ENCODE results near the gene ADAMTS16.

ADAMTS16 gene

DNA sequence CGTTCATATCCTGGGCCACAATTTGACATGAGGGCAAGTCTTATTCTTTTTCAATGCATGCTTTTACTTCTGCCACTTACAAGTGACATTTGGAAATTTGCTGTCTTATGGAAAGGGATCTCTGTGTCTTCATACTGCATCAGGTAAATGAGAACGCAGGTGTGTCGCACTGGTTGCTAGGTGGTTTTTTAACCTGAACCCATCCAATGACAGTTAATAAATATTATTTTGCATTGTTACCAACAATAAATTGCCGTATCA is 1.1 kb downstream of the ADAMTS16 start:
- no peak for DNase-seq (ENCODE audit: low spot score)

DNA sequence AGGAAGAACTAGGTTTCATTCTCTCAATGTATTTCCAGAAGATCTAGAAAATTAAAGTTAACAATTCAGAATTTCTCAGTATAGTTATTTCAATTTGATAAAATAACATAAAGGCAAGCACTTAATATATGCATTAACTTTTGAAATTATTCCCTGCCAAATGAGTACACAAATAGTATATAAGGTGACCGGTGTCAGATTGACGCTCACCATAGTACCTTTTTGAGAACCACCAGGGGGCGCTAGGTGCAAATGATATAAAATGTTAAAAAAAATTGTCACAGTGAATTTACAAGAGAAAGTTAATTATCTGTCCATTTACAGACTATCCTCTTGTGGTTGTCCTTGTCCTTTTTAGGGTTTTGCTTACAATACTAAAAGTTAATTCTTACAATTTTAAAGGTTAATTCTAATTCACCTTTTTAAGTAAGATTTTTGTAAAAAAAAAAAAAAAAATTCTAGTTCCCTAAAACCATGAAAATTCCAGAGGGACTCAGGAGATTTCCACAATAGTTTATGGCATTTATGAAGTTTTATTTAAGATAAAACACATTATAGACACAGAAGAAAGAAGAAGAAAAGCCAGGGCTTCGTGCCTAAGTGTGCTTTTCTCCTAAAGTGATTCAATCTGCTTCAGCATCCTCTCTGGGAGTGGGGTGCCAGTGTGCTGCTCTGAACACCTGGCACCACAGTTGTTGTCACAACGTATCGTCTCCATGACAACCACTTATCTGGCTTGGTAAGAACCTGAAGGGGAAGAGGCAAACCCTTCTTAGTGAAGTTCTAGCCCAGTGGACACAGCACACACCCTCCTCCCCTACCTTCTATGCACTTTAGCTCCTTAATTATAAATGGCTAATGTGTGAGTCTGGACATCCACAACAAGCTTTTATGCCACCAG is 1.7 kb downstream of the ADAMTS16 start:
- DNase-seq (ENCODE audit: low spot score): peak; percentile 75

DNA sequence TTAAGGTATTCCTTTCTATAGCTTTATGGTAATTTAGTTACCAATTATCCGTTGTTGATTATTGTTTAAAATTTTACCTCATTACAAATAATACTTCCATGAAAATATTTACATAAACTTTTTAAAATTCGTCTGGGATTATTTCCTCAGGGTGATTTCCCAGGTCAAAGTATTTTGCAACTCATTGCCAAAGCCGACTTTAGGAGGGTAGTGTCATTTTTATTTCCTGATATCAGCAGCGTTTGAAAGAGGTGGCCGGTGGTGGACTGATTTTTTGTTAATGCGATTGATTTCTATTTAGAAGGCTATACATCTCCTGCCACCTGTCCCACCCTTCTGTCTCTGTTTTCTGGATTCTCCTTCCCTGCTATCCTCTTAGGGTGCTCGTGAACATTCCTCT is 4.3 kb downstream of the ADAMTS16 start:
- DNase-seq (ENCODE audit: low spot score): no peak

DNA sequence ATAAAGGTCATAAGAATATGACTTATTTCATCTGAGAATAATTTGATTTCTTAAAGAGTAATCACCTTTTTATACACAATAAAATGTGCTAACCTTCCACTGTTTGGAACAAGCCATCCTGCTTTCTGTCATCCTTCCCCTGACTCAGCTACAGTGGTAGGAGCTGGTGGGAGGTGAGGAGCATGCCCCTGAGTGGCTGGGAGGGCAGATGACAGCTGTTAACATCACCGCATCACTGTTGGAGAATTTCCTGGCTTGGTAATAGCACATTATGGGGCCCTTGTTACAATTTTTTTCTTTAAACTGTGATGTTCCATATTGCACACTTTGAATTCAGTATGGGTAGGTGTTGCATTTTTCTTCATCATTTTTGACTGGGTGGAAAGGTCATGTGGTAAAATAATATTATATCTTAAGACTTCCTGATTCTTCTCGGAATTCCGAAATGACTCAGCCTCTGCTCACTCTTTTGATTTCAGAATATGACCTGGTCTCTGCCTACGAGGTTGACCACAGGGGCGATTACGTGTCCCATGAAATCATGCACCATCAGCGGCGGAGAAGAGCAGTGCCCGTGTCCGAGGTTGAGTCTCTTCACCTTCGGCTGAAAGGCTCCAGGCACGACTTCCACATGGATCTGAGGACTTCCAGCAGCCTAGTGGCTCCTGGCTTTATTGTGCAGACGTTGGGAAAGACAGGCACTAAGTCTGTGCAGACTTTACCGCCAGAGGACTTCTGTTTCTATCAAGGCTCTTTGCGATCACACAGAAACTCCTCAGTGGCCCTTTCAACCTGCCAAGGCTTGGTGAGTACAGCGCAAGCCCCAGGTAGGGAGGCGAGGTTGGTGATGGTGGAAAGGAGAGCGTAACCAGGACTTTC is 5.8 kb downstream of the ADAMTS16 start:
- DNase-seq (ENCODE audit: low spot score): no peak

DNA sequence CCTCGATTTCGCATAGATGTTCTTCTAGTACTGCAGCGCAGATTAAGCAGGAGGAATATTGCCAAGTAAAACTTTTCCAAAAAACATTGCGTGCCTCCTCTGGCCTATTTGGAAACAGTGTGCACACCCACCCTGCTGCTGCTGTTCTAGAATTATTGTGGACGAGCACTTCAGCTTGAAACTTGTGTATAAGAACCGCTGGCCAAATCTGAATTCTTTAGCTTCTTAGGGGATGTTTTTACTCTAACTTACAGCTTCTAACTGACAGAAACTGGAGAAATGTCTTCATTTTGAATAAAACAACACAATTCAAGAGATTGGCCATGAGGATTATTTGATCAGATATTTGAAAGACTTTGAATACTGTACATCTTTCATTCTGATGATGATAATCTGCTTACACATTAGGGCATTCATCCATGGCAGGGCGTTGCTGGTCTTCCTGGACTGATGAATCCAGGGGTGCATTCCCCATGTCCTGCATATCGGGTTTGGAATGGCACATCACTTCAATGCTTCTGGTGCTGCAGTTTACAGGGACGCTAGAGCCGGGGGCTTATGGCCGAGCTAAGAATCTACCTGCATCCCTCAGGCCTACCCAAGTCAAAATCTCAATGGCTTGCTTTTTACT is 6.5 kb downstream of the ADAMTS16 start:
- no peak for DNase-seq (ENCODE audit: low spot score)

DNA sequence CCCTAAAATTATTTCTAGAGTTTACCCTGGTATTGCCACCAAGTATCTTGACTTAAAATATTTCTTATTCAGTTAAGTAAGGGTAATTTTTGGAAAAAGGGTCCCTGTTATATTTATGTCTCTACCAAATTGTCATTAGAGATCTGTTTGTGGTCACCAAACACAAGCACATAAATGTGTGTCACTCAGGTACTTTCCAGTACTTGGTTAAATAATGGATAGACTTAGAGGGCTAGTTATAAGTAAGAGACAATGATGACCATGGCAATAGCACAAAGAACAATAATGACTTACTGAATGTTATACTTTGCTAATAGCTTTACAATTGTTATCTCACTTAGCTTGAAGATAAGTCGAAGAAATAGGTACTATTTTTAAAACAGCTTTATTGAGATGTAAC is 9.0 kb downstream of the ADAMTS16 start:
- DNase-seq (ENCODE audit: low spot score): no peak

DNA sequence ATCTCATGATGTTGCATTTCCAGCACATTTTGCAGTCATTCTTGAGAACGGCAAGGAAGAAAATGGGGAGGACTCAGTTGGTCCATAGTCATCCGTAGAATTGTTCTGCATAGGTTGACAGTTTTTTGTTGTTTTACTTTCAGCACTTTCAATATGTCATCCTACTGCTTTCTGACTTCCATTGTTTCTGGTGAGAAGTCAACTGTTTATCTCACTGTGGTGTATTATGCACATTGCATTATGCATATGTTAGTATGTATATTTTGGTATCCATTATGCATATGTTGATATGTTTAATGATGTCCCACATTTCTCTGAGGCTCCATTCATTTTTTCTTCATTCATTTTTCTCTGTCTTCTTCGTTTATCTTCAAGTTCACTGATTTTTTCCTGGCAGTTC is 10.5 kb downstream of the ADAMTS16 start:
- DNase-seq (ENCODE audit: low spot score): no peak

DNA sequence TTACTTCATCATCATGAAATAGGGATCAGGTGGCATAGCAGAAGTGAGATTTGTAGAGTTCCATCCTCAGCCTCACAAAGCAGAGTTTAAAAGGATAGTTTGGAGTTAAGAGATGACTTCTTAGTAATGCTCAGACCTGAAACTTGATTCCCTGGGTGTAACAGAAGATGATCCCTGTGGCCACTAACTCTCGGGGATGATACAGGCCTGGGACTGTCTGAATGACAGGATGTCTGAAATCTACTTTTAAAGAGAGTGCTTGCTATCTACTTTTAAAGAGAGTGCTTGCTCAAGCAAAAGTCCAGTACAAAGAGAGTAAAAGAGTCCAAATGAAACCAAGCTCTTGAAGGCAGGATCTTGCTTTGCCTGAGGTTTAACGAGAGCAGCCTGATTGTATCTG is 14.6 kb downstream of the ADAMTS16 start:
- DNase-seq (ENCODE audit: low spot score): no peak

DNA sequence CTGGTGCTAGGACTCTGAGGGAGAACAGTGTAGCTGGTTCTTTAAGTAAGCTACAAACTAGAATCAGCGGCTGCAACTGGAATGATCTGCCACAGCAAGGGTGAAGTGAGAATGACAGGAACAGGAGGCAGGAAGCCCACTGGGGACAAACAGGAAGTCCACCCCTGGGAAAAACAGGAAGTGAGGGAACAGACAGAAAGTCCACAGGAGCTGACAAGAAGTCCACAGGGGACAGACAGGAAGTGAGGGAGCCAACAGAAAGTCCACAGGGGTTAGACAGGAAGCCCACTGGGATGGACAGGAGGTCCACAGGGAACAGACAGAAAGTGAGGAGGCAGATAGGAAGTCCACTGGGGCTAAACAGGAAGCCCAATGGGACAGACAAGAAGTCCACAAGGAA is 15.5 kb downstream of the ADAMTS16 start:
- DNase-seq (ENCODE audit: low spot score): no peak

DNA sequence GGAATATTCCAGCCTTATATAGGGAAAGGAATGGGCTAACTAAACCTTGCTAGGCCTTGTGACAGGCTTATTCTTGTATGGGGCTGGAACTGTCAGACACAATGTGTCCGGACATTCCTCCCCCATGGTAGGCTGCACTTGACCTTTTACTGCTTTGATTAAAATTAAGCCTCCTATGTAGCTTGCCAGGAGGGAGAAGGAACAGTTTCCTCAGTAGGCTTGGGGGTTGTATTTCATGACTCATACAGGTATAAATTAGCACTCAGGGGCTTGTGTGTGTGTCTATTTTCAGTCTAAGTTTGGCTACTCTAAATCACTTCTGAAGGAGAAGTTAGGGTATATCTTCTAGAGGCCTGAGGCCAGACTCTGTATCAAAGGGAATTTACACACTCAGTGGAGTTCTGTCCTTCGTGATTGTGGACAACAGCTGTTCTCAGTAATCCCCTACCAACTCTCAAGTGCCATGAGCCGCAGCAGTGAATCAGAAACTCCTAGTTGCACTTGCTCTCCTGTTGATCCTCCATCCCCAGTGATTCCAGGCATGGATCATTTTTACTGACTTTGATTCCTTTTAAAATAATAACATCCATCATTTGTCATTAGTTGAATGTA is 16.4 kb downstream of the ADAMTS16 start:
- no peak for DNase-seq (ENCODE audit: low spot score)

DNA sequence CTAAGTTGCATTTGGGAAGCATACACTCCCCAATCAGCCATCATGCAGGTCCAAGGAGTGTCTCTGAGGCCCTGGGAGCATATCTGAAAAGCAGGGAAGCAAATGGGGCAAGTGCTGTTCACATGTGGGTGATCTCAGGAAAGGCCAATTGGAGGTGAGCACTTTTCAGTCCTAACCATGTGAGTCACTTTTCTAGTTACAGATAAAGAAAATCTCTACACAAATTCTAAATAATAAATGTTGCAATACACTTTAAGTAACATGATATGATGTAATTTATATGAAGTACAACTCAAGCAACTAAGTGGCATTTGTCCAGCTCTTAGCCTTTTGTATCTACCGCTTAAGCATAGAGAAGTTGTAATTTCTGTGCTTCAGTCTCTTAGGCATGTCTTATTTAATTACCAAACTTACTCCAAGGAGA is 18.4 kb downstream of the ADAMTS16 start:
- DNase-seq (ENCODE audit: low spot score): no peak

DNA sequence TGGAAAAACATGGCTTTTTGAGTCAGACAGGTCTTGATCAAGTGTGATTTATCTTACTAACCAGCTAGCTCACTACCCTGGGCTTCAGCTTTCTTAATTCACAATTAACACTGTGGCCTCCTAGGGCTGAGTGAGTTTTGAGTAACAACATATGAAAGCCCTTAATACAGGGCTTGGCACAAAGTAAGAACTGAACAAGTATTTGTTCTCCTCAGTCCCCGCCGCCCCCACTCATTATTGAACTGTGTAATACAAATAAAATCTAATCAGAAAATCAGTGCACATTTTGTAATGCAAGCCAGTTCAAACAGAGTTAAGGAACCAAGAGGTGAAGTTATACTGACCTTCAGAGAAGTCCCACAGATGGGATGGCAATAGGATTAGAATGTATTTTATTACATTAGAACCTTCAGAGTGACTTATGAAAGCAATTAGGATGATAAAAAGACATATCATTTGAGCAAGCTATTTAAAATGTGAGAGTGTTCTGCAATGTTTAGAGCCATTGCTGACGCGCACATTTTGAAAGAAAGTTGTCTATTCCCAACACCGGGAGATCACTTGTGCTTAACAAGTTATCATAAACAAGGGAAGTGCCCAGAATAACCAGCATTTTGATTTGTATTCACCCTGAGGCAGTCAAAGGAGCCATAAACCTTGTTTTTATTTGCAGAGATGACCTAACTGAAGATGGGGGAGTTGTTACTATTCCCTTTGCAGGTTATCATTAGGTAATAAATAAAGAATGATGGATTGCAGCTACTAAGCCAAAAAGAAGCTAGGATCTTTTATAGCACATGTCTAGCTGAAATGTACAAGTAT is 19.4 kb downstream of the ADAMTS16 start:
- peak; percentile 54 for DNase-seq (ENCODE audit: low spot score)

DNA sequence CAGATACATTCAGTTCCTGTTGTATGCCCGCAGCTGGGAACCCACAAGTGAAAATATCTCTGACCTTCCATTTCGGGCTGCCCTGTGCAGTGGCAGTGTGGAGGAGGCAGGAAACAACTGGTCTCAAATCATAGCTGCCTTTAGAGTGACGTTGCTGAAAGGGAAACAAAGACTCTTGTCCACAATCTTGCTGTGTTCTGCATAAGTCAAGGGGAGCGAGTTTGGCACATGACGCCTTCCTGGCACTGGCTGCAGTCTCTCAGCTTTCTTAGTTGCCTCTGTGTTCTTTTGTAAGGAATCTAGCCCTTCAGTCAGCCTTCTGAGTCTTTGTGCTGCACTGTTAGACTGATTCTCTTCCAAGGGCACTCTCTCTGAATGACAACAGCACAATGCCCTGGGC is 24.0 kb downstream of the ADAMTS16 start:
- no peak for DNase-seq (ENCODE audit: low spot score)

DNA sequence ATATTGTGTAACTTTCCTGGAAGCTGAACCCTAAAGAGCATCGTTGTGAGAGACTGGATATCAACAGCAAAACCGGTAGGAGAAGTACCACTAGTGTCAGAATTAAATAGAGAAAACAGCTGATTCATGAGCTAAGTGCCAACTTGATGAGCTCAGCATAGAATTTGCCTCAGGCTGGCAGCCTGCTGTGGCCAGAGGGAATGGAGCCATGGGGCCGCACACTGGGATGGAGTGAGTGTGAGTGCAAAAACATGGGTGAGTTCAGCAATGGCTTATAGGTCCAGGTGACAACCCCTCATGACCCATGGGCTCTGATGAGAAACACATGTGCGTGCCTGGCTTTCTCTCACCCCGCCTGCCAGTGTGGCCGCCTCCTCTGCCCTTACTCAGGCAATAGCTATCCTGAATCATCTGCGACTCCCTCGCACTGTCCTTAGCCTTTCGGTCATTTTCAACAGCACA is 25.4 kb downstream of the ADAMTS16 start:
- no peak for DNase-seq (ENCODE audit: low spot score)

DNA sequence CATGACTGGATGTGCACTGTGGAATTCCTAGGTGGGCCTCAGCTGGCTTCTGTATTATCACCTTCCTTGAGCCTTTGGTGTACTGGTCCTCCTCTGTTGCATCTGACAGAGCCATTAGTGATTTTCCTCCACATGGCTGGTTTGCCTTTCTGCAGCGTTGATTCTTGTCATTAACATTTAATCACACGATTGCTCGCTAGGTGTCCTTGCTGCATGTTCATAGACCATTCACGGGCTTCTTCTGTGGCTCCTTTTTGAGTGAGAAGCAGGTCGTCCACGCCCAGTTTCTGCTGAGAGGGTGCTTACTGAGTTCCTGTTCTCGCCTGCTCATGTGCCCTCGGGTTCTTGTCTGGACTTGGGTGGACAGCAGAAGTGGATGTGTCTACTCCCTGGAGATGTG is 29.3 kb downstream of the ADAMTS16 start:
- no peak for DNase-seq (ENCODE audit: low spot score)

DNA sequence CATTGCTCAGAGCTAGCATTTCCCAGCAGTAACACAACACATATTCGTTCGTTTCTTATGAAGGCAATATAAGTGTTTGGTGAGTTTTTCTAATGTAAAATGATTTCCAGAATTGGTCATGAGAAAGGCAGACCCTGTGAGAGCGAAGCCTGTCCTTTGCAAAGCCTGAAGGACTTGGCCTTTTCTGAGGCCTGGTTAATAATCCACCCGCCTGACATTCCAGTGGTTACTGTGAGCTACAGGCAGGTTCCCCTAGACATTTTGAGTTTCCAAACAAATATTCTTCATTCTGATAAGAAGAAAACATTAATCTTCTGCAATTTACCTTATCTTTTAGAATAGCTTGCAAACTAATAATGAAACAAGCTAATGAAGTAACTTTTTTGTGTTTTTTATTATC is 38.0 kb downstream of the ADAMTS16 start:
- DNase-seq (ENCODE audit: low spot score): no peak

DNA sequence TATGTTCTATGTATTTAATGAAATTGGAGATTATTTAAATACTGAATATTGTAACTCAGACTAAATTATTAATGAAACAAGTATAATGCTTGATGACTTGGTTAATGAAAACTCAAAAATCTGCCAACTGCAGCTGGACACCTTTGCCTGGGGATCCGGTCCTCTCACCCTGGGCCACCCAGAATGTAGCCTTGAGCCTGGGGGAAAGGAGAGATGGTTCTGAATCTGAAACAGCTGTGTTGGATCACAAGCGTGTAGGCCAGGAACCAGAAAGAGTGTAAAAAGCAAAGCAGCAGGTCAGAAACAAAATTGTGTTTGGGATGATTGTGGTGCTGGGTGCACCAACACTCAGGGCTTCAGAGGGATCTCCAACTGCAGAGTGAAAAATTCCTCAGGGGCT is 38.5 kb downstream of the ADAMTS16 start:
- DNase-seq (ENCODE audit: low spot score): no peak

DNA sequence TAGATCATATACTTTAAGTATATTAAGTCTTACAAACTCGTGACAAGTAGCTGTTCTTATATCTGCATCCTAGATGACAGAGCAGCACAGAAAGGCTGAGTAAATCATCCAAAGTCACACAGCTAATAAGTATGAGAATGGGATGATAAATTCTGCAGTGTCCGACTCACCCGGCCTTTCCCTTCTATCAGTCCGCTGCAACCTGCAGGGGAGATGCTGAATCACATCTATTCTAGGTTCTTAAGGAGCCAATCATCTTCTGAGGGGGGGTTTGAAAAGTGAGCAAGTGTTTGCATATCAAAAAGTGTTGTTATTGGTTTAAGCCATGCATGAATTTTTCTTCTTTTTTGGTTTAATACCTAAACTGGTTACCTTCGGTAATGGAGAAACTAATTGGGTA is 38.9 kb downstream of the ADAMTS16 start:
- no peak for DNase-seq (ENCODE audit: low spot score)

DNA sequence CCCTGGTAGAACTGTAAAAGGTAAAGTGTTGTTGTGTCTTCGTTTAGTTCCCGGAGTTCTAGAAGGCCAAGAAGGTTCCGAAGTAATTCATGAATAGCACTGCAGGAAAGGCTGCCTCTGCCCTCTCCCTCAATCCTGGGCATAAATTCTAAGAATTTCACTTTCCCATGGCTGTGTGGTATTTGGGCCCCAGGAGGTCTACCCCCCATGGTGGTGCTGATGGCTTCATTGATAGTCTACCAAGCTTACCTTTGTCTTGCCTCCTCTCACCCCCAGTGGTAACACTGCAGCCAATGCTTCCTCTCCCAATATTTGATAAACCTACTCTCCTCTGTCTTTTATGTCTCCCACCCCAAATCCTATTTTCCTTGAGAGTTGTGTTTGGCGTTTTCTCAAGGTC is 39.5 kb downstream of the ADAMTS16 start:
- DNase-seq (ENCODE audit: low spot score): no peak

DNA sequence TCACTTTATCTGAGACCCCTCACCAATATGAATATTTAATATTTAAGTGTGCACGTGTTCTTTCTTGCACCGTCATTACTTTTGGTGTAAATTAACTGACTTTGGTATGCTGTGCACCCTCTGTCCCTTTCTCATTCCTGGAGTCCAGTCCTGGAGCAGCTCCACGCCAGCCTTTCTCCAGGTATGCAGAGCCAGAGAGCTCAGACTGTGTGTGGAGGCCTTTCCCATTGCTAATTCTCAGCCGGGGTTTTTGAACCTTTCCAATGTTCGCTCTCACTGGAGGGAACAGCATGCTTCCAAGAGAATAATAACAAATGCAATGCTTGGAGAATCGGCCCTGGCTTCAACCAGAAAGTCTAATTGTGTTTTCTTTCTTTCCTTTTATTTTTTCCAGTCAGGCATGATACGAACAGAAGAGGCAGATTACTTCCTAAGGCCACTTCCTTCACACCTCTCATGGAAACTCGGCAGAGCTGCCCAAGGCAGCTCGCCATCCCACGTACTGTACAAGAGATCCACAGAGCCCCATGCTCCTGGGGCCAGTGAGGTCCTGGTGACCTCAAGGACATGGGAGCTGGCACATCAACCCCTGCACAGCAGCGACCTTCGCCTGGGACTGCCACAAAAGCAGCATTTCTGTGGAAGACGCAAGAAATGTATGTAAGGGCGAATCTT is 41.7 kb downstream of the ADAMTS16 start:
- no peak for DNase-seq (ENCODE audit: low spot score)
